Stimulated activated CD8-positive, alpha-beta memory T cell treated with anti-CD3 and anti-CD28 coated beads, Interleukin-15, amount 100 ng/mL, for 24 hours (primary cell): ENCODE measurements around the gene NAT10.
"Not testable (repeated sequence)": the region's sequence is repeated elsewhere in the genome, so short reads cannot be mapped to it uniquely, and the experiment has no call there.

Experiments used
- DNase-seq: peaks from one replicate; pipeline ENCODE4 v3.0.0-alpha.2; 2020; ENCODE audit warnings: low read depth

NAT10 gene

GRCh38 chr11:34105079-34105956, at the start of gene NAT10:
TSS of gene NAT10 (plus strand) at chr11:34105629. CDS start at chr11:34108226, 2,597 bp downstream.
- DNase-seq: peak; percentile 95

- no peak for DNase-seq
Observed at GRCh38 chr11:34056672-34057071, 48.8 kb upstream of the NAT10 start.

DNA sequence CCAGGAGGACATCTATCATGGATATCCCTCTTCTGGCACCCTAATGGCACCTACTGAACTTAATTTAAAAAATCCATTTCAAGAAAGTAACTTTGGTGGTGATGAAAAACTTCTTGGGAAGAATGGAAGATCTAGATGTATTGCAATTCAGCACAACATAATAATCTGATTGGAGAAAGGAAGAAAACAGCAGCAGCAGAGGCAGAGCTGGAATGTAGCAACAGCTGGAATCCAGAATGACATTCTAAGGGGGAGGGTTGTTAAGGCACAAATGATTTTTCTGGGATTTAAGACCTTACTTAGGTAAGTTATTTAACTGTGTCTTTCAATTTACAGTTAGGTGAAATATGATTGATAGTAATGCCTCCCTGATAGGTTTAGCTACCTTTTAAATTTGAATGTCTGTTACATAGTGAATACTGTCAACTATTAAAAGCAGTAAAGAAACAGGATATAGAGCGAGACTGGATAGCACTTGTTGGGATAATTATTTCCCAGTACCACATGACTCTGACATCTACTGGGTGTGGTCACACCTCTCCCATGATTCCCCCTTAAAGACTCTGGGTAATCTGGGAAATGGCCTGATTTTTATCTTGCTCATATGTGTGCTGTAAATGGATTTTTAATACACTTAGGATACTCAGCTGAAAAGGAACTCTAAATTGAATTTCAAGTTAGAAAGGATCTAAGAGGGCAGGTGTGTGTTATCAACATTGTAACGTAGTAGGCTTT, 42.2 kb upstream of the NAT10 start:
- no peak for DNase-seq

GRCh38 chr11:34064291-34064690, 41.1 kb upstream of the NAT10 start:
- DNase-seq: no peak

DNA sequence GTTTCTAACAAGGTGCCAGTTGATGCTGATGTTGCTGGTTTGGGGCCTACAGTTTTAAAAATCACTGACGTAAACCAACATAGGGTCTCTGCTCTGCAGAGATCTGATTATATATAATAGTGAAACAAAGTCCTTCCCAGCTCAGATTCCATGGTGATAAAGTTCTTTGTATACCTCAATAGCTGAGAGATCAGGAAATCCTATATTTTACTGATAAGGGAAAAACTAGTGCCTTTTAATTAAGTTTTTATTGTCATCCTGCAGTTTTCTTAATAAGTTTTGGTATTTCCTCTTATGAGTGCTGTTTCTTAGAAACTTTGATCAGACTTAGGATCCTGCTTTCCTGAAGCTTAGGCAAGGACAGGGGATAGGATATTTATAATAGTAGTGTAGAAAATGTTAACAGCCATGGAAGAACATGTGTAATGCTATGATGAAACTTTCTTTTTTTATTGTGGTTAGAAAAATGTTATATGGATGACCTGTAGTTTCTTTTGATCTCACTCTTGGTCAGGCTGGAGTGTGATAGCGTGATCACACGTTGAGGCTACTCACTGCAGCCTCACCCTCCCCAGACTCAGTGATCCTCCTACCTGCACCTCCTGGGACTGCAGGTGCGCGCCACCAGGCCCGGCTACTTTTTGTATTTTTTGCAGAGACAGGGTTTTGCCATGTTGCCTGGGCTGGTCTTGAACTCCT, 39.8 kb upstream of the NAT10 start:
- DNase-seq: no peak

DNA sequence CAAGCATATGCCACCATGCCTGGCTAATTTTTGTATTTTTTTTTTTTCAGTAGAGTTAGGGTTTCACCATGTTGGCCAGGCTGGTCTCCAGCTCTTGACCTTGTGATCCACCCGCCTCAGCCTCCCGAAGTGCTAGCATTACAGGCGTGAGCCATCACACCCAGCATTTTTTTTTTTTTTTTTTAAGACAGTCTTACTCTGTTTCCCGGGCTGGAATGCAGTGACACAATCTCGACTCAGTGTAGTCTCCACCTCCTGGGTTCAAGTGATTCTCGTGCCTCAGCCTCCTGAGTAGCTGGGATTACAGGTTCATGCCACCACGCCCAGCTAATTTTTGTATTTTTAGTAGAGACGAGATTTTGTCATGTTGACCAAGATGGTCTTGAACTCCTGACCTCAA, 38.7 kb upstream of the NAT10 start:
- DNase-seq: not testable (repeated sequence)

DNA sequence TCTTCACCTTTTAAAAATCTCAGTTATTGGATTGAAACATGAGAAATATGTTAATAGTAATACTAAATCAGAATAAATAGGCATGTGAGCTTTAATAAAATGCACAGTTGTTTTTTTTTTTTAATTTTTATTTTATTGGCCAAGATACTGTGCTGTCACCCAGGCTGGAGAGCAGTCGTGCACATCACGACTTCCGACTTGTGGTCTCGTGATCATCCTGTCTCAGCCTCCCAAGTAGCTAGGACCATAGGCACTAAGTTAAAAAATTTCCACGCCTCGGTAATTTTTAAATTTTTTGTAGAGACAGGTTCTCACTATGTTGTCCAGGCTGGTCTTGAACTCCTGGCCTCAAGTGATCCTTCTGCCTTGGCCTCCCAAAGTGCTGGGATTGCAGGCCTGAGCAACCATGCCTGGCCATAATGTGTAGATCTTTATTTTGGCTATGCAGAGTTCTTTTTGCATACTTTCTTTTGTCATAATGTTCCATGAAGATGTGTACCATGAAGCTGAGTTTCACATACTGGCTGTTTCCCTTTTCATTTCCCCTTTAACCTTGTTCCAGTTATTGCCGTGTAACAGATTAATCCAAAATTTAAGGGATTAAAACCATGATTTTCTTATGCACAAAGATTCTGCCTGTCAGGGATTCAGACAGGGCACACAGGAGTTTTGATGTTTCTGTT, 37.9 kb upstream of the NAT10 start:
- DNase-seq: no peak

GRCh38 chr11:34068111-34068510, 37.3 kb upstream of the NAT10 start:
- DNase-seq: no peak

GRCh38 chr11:34071306-34071705, 34.1 kb upstream of the NAT10 start:
- DNase-seq: not testable (repeated sequence)

DNA sequence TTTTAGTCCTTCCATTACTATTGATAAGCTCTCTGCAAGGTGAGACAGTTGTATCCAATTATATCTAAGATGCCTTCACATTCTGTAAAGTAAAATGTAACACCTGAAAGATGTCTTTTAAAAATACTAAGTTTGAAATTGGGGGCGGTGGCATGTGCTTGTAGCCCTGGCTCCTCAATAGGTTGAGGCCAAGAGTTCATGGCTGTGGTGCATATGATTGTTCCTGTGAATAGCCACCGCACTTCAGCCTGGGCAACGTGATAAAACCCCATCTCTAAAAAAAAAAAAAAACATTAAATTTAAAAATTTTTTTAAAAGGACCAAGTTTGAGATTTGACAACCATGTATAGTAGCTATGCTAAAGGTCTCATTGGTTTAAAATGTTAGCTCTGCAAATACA, 33.4 kb upstream of the NAT10 start:
- no peak for DNase-seq

DNA sequence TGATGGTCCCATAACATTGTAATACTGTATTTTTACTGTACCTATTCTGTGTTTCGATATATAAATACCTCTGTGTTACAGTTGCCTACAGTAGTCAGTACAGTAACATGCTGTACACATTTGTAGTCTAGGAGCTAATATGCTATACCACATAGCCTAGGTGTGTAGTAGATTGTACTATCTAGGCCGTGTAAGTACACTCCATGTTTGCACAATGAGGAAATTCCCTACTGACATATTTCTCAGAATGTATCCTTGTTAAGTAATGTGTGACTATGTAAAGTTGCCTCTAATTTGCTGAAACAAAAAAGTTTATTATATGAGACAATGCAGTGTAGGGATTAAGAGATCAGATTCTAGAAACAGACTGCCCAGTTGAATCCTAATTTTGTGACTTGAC, 32.6 kb upstream of the NAT10 start:
- no peak for DNase-seq

DNA sequence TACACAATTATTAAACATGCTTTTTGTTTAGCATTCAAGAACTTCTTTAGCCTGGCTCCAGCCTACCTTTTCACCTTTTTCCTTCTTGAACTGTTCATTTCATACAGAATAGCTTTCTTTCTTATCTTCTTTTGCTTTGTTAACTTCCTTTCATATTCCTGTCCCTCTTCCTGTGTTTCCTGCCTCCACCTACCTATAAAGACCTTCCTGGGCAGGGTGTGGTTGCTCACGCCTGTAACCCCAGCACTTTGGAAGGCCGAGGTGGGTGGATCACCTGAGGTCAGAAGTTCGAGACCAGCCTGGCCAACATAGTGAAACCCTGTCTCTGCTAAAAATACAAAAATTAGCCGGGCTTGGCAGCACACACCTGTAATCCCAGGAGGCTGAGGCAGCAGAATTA, 31.0 kb upstream of the NAT10 start:
- no peak for DNase-seq

GRCh38 chr11:34075178-34075820, 30.1 kb upstream of the NAT10 start:
- DNase-seq: no peak

DNA sequence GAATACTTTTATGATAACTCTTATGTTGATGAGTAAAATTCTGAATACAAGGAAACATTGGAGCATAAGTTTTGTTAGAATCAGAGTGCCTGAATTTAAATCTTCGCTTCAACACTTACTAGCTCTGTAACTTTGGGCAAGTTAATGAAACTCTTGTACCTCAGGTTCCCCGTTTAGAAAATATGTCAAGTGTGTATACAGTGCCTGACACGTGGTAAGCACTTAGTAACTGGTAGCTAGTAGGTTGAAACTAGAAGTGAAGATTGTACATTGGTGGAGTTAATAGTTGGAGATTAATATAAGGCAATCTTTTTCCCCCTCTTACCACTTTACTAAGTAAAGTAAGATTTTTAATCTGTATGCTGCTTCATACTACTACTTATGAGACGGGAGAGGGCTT, 24.8 kb upstream of the NAT10 start:
- DNase-seq: no peak

DNA sequence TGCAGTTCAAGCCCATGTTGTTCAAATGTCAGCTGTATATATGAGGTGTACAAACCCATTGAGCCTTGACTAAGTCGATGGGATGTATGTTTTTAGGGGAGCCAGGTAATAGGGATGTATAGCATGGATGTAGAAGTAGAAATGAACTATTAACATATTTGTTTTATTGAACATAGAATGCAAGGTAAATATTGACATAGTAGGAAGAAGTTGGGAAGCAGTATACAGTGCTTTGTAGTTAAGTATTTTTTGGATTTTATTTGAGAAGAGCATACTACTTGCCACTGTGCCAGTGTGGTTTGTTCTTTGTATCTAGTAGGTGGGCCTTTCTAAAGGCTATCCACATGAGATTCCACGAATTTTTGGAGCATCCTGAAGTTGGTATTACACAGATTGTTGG, 20.8 kb upstream of the NAT10 start:
- no peak for DNase-seq

- DNase-seq: no peak
Observed at GRCh38 chr11:34086554-34087283, 18.7 kb upstream of the NAT10 start.

DNA sequence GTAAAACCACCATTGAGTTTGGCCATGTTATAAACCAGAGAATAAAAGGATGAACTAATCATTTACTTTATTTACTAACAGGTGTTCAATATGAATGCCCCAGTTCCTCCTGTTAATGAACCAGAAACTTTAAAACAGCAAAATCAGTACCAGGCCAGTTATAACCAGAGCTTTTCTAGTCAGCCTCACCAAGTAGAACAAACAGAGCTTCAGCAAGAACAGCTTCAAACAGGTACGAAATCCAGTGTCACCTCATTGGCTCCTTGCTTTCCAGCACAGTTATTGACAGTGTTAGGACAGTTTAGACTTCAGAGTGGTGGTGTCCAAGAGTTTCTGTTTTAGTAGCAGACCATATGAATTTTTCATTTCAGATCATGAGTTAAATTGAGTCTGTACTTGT, 13.6 kb upstream of the NAT10 start:
- DNase-seq: no peak

GRCh38 chr11:34094900-34095299, 10.5 kb upstream of the NAT10 start:
- DNase-seq: not testable (repeated sequence)

DNA sequence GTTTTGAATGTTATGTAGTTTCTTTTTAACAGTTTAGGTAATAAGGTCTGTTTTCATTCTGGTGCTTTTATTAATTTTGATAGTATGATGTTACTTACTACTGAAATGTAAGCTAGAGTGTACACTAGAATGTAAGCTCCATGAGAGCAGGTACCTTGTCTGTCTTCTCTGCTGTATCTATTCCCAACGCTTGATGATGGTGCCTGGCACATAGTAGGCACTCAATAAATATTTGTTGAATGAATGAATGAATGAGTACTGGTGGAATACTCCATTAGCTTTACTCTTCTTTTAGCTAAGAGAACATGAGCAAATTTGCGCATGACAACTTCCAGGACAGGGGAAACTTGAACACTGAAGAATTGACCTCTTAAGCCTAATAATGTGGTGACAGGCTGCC, 6.6 kb upstream of the NAT10 start:
- DNase-seq: no peak

GRCh38 chr11:34104680-34105078, 750 bp upstream of the NAT10 start:
- DNase-seq: no peak

- no peak for DNase-seq
Observed at GRCh38 chr11:34105957-34106504, 602 bp downstream of the NAT10 start.
